SK-N-MC (cell line): ENCODE results near the gene ELMO1.

Experiments used
- EZH2 ChIP-seq: fragments of 200-600 bp; sonication (generic); IDR thresholded peaks from one replicate; pipeline ENCODE4 v1.6.1; 2017; ENCODE audit warnings: antibody characterized with exemption
- FOXP2 ChIP-seq: optimal IDR thresholded peaks from 2 replicates; pipeline ENCODE3; 2011; ENCODE audit warnings: mild to moderate bottlenecking, moderate library complexity; ENCODE audit not compliant: insufficient read depth; ENCODE audit errors: extremely low read length, control extremely low read depth
- POLR2AphosphoS5 ChIP-seq: IDR thresholded peaks from 2 replicates; pipeline ENCODE4 v1.6.1; 2012; ENCODE audit warnings: mild to moderate bottlenecking, low read depth, low read length, borderline replicate concordance

DNA sequence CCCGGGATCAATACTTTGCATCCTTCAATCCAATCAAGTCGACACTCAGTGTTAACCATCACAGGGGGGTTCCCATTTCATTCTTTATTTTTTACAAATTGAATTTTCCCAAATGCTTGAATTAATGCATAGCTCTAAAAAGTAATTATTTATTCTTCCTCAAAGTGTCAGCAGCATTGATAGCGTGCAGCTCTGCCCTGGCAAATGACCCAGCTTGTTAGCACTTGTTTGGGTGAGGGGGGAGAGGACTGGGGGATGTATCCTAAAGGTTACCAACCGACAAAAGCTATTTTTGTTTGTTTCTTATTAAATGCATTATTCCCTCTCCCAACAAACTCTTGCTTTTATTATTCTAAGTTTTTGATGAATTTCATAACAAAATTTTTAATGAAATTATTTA, 27.0 kb upstream of the ELMO1 start:
- TF ChIP-seq EZH2 (no peak), POLR2AphosphoS5 (no peak), FOXP2 (no peak)
